GM18909 (cell line): ENCODE results near the gene TPK1.
A peak's percentile ranks its signal among the peaks of the same experiment; 100 is the strongest.
"Not testable (repeated sequence)": the region's sequence is repeated elsewhere in the genome, so short reads cannot be mapped to it uniquely, and the experiment has no call there.

Source experiments
- ATAC-seq: cut with Tn5 transposase; IDR thresholded peaks from one replicate; pipeline ENCODE4 v1.9.1; 2021; ENCODE audit warnings: mild to moderate bottlenecking; ENCODE audit not compliant: unreplicated experiment, poor library complexity

TPK1 gene

DNA sequence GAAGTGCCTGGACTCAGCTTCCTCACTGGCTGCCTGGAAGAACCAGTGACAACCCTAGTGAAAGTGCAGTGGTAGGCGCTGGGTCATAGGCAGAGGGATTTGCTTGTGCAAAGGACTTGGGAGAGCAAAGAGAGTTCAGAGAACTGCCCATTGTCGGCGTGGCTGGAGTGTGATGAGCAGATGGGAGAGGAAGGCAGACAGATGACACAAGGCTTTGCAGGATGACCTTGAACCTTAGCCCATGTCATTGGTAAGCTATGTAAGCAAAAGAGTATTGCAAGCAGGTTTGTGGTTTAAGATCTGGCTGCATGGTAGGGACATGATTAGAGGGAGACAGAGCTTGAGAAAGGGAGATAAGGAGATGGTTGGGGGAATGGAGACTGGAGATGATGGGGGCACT lies 397.1 kb downstream of the TPK1 start:
- no peak for ATAC-seq

DNA sequence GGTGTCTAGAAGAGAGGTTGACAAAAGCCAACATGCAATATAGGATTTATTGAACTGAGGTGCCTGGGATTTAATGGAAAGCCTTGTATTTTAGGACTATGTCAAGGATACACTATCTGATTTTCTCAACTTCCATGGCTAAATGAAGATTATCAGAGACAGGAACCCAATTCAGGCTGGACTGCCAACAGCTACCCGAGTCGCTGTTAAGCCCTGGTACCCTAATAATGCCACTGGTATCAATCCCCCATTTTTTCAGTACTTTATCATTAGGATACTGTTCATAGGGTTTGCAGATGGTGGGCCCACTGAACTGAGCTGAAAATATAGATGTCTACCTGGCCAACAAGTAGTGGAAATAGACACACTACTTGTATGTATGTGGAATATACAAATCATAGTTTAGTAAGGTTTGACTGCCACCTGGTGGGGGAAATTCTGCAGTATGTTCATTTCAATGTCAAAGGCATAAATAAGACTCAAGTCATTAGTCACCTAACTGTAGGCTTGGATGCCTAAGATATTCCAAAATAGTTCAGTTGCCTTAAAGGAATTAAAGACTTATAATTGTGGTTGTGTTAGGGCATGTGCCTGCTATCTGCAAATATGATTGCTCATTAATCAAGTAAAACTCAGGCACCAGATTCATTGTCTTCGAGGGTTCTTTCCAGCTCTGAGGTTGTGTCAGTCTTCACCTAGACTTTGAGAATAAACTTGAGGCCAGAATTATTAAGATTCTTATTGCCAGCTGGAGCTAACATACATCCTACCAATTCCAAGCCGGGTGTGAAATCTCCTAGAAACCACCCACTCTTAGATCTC lies 398.3 kb downstream of the TPK1 start:
- ATAC-seq: peak; percentile 73

DNA sequence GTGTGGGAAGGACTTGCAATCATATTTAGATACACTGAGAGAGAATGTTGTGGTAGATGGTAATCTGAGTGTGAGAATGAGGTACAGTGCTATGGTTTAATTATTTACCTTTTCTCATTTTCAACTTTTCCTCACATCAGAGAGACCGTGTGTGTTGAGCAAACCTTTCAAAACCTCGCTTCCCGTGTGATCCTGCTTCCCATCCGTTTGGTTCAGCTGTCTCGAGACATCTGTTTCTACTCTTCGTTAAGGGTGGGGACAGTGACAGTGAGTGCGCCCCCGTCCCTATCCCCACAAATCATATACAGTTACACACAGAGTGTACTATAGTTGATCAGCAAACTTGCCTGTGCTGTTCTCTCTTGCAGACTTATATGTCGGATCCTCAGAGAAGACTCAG lies 399.4 kb downstream of the TPK1 start:
- no peak for ATAC-seq

DNA sequence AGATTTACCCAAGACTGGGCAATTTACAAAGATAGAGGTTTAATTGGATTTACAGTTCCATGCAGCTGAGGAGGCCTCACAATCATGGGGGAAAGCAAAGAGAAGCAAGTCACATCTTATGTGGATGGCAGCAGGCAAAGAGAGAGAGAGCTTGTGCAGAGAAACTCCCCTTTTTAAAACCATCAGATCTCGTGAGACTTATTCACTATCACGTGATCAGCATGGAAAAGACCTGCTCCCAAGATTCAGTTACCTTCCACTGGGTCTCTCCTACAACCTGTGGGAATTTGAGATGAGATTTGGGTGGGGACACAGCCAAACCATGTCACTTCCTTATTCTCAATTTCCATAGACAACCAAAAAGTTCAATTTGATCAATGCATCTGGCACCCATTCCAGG lies 407.4 kb downstream of the TPK1 start:
- no peak for ATAC-seq

DNA sequence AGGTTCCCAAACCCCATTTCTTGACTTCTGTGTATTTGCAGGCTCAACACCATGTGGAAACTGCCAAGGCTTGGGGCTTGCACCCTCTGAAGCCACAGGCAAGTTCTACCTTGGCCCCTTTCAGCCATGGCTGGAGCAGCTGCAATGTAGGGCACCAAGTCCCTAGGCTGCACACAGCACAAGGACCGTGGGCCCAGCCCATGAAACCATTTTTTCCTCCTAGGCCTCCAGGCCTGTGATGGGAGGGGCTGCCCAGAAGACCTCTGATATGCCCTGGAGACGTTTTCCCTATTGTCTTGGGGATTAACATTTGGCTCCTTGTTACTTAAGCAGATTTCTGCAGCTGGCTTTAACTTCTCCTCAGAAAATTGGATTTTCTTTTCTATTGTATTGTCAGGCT lies 408.3 kb downstream of the TPK1 start:
- ATAC-seq: not testable (repeated sequence)

DNA sequence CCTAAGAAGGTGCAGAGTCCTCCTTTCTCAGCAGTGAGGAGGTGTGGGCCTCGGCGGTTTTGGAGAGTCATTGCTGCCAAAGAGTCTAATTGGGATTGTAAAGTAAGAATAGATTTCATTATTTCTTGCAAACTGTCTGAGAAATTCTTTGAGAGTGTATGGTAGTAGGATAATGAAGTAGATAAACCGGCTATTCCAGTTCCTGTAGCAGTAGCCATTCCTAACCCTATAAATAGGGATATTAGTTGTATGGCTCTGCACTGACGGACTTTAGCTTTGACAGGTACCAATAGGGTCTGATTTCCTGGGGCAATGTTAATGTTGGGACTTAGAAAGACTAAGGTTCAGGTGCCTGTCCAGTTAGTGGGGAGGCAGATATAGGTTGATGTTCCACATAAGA lies 416.9 kb downstream of the TPK1 start:
- ATAC-seq: not testable (repeated sequence)

DNA sequence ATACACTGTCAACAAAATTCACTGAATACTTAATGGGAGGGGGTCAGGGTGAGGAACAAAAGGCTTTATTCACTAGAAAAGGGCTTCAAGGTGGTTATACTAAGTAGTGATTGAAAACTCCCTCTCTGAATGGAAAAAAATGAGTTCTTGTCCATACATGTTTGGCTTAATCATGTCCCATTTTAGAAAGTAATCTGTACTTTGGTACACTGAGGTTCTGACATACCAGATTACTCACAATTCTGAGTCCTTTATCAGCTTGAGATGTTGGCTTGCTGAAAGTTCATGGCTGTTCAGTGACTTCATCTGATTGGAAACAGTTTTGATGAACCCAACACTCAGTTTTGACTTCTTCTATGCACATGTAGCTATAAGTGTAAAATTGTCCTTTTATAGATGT lies 419.5 kb downstream of the TPK1 start:
- ATAC-seq: no peak

DNA sequence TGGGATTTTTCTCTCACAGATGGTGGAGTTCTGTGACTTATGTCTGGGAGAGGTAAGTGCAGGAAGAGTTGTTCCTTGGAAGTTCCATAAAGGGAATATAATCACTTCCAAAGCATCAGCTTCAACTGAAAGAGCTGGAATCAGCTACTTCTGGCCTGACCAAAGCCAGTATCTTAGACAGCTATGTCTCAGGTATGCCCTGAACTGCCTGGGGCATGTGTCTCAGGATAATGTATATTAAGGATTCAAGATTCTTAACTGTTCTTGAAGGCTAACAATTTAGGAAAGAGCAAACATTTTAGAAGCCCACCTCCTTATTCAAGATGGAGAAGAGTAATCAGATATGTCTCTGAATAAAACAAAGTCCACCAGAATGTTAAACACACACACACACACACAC lies 420.0 kb downstream of the TPK1 start:
- no peak for ATAC-seq

DNA sequence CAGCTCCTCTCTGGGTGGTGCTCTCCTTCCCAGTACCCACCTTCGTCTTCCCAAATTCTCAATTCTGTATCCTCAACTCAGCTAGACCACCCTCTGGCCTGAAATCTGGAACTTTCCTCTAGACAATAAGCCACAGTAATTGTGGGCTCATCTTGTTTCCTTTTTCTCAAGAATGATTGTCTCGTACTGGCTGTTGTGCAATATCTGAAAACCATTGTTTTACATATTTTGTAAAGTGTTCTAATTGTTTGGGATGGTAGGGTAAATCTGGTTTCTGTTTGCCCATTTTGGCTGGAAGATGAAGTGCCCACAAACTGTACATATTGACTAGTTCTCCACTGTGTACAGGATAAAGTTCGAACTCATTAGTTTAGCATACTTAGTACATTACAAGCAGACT lies 421.0 kb downstream of the TPK1 start:
- ATAC-seq: no peak

DNA sequence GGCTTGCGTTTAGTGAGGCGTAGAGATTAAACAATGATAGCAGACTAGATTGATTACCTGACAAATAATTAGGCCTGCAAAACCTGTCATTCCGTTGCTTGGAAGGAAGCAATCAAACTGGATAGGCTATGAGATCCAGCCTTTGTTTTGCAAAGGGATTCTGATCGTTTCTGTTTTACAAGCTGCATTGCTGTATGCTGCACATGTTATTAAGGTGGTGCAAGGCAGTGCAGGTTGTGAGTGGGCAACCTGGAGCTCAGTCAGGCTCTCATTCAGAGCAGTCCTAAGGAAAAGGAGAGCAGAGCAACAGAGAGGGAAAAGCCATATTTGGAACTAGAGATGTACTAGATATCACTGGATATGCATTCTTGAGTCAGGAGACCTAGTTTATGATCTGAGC lies 425.4 kb downstream of the TPK1 start:
- ATAC-seq: no peak

DNA sequence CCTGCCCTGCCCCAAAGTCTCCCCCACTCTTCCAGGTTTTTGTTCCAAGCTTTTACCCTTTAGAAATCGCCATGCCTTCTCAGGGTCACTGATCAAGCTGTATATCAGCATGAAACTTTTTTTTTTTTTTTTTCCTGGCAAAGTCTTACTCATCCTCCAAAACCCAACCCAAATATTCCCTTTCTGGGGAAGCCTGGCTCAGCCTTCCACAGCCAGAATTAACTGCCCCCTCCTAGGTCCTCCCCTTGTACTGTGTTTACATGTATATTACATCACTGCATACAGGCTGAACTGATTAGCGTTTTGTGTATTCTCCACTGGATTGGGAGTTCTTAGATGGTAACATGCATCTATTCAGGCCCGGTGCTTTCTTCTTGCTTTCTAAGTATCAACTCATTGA lies 427.7 kb downstream of the TPK1 start:
- ATAC-seq: no peak

DNA sequence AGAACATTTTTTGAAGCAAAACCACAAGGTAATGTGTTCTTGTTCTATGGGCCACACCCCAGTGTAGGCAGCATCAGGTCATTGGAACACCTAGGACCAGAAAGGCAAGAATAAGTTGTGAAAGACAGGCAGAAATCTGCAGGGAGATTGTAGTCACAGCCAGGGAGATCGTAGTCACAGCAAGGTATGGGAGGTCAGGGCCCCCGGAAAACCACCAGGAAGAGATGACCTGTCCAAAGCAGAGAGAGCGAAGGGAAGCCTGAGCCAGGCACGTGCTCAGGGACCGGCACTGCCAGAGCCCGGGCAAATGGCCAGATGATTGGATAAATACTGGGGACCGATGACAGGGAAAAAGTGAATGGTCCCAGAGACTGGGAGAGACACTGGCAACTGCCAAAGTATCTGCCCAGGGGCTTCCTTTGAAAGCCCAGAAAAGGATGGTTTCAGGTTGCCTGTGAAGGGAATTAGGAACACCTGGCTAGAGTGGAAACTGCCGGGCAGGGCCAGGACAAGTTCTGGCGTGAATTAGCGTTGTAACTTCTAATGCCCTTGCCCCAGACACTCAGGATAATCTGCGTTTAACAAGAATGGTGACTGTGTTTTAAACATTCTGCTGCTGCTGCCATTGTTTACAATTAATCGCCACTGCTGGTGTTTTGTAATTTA lies 428.5 kb downstream of the TPK1 start:
- no peak for ATAC-seq

DNA sequence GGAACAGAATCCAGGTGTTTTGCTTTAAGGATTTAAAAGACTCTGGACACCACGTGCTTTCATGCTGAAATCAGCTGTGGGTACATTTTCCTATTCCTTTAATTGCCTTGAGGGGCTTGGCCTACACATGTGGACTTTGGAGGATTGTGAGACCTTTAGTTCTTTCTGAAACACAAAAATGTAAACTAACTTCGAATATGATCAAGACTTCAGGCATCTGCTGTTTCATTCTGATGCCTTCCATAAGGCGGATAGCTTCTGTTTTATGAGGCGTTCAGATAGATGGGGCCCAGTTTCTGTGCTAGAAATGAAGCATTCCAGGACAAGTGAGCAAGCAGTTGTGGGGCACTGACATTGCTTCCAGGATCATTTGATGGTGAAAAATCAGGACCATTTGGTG lies 430.9 kb downstream of the TPK1 start:
- no peak for ATAC-seq

DNA sequence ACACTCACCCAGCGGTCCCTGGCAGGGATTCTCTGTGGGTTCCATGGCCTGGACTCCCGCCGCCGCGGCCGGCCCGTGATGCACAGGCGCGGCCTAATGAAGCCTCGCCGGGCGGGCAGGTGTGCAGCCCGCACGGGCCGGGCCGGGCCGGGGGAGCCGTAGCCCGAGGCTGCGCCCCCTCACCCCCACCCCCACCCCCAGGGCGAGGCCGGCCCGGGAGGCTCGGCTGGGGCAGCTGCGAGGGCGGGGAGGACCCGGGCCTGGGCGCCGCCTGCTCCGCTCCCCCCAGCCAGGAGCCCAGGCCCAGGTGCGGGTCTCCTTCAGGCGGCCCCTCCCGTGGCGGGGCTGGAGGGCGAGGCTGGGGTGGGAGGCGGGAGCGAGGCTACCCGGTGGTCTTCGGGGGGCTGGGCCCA lies 432.2 kb downstream of the TPK1 start, which contains the start of gene NOBOX:
NOBOX (minus strand) TSS at position 45 of the 413 bp plus-strand sequence.
- ATAC-seq: no peak

DNA sequence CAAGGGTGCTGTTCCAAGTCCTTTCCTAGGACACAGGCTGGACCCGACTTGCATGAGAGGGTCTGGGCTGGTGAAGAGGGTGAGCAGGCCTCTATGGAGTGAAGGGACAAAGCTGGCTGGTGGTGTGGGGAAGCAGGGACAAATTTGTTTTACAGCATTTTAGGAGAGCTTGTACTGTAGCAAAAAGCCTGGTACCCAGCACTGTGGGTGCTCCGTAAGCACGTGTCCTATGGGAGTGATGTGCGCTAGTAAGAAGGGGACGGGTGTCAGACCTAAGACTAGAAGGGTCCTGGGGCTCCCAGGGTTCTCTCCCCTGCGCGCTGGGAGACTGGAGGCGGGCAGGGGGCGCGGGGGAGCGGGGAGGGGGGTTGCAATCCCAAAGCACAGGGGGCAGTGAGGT lies 432.8 kb downstream of the TPK1 start:
- ATAC-seq: no peak
